Measurements from ENCODE around the gene CPNE1. TPM values are rescaled to one million over a fixed set of nuclear protein-coding genes. Genes with fewer than 3 reads are reported as not detected.

The CPNE1 gene
- total RNA-seq, 2 donors from 2014 or later, result 215 to 250 TPM

DNA sequence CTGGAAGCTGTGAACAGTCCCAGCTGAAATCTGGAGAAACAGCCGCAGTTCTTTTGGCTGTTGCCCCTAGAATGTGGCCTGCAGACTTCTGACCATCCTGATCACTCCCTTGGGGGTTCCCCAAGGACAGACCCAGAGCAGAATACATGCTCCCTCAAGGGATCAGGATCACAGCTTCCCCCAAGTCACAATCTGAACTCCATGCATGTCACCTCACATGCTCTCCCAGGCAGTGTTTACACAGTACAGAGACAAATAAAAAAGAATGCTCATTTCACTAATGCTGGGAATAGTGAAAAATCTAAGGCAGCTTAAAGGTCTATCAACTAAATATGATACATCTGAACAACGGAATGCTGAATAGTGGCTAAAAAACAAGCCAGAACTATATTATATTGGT lies 28.6 kb downstream of the CPNE1 start:
- no peak overlapping the region for H3K4me3 Mint-ChIP-seq
- H3K27me3 Mint-ChIP-seq, result no peaks in the 10 kb centered on the region
- H3K9me3 ChIP-seq (ENCODE audit: control insufficient read depth, low read length, poor library complexity, severe bottlenecking), result no peaks in the 10 kb centered on the region
- H3K36me3 Mint-ChIP-seq (ENCODE audit: low read depth), result no peaks in the 10 kb centered on the region
- ATAC-seq (no peak), DNase-seq (no peak)
- H3K4me1 Mint-ChIP-seq, result peaks cover 50% of the 10 kb centered on the region
- H3K27ac Mint-ChIP-seq, result peak overlapping the region; percentile 93

GRCh38 chr20:35635652-35636051 lies 29.0 kb downstream of the CPNE1 start:
- ATAC-seq, result no peak
- Mint-ChIP-seq H3K27ac (peak overlapping the region; percentile 93), H3K4me1 (peaks cover 47% of the 10 kb centered on the region), H3K4me3 (no peak overlapping the region), H3K36me3 (ENCODE audit: low read depth) (no peaks in the 10 kb centered on the region), H3K27me3 (no peaks in the 10 kb centered on the region)
- DNase-seq, result no peak
- H3K9me3 ChIP-seq (ENCODE audit: control insufficient read depth, low read length, poor library complexity, severe bottlenecking), result no peaks in the 10 kb centered on the region

GRCh38 chr20:35632539-35633115 lies 32.1 kb downstream of the CPNE1 start:
- H3K4me1 Mint-ChIP-seq, result peaks cover 28% of the 10 kb centered on the region
- H3K36me3 Mint-ChIP-seq (ENCODE audit: low read depth), result peaks cover 3% of the 10 kb centered on the region
- ATAC-seq (no peak), DNase-seq (no peak)
- peak overlapping the region; percentile 84 for H3K27ac Mint-ChIP-seq
- H3K9me3 ChIP-seq (ENCODE audit: control insufficient read depth, low read length, poor library complexity, severe bottlenecking), result no peaks in the 10 kb centered on the region
- H3K4me3 Mint-ChIP-seq, result no peak overlapping the region
- no peaks in the 10 kb centered on the region for H3K27me3 Mint-ChIP-seq

GRCh38 chr20:35630636-35631035 lies 34.1 kb downstream of the CPNE1 start:
- Mint-ChIP-seq H3K27ac (peak overlapping the region; percentile 6), H3K27me3 (no peaks in the 10 kb centered on the region), H3K36me3 (ENCODE audit: low read depth) (peaks cover 5% of the 10 kb centered on the region), H3K4me1 (peaks cover 15% of the 10 kb centered on the region), H3K4me3 (no peak overlapping the region)
- DNase-seq (no peak), ATAC-seq (no peak)
- H3K9me3 ChIP-seq (ENCODE audit: control insufficient read depth, low read length, poor library complexity, severe bottlenecking), result no peaks in the 10 kb centered on the region

- ATAC-seq (no peak), DNase-seq (no peak)
- H3K4me1 Mint-ChIP-seq, result peaks cover 11% of the 10 kb centered on the region
- H3K4me3 Mint-ChIP-seq, result no peak overlapping the region
- H3K27me3 Mint-ChIP-seq, result no peaks in the 10 kb centered on the region
- no peaks in the 10 kb centered on the region for H3K9me3 ChIP-seq (ENCODE audit: control insufficient read depth, low read length, poor library complexity, severe bottlenecking)
- peaks cover 7% of the 10 kb centered on the region for H3K36me3 Mint-ChIP-seq (ENCODE audit: low read depth)
- peak overlapping the region; percentile 6 for H3K27ac Mint-ChIP-seq
These were observed 35.1 kb downstream of the CPNE1 start for GRCh38 chr20:35629427-35630145.

GRCh38 chr20:35627121-35627520 lies 37.6 kb downstream of the CPNE1 start:
- peaks cover 7% of the 10 kb centered on the region for H3K36me3 Mint-ChIP-seq (ENCODE audit: low read depth)

DNA sequence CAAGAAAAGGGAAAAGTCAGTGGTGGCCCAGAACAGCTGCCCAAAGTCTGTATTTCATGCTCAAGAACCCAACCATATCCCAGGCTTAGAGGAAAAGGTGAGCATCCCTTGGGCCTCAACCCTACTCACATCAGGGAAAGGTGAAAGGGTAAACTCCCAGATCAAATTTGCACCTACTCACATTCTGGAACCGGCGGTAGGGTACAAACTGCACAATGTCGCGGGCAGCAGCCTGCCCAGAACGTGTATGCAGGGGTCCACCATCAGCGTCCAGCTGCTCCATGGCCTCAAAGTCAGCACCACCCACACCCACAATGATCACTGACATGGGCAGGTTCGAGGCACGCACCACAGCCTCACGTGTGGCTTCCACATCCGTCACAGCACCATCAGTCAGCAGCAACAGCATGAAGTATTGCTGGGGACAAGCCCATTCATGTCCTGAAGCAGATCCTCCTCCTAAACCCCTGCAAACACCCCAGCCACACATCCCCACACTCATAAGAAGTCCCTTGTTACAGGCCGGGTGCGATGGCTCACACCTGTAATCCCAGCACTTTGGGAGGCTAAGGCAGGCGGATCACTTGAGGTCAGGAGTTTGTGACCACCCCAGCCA lies 38.2 kb downstream of the CPNE1 start:
- Mint-ChIP-seq H3K4me3 (no peak overlapping the region), H3K4me1 (peaks cover 5% of the 10 kb centered on the region), H3K27me3 (no peaks in the 10 kb centered on the region), H3K27ac (peak overlapping the region; percentile 63), H3K36me3 (ENCODE audit: low read depth) (peaks cover 7% of the 10 kb centered on the region)
- ATAC-seq (no peak), DNase-seq (no peak)
- H3K9me3 ChIP-seq (ENCODE audit: control insufficient read depth, low read length, poor library complexity, severe bottlenecking), result no peaks in the 10 kb centered on the region

More at GRCh38 chr20:35627121-35627520, 37.6 kb downstream of the CPNE1 start:
- Mint-ChIP-seq H3K27ac (peak overlapping the region; percentile 63), H3K27me3 (no peaks in the 10 kb centered on the region), H3K4me1 (peaks cover 5% of the 10 kb centered on the region), H3K4me3 (no peak overlapping the region)
- ATAC-seq (no peak), DNase-seq (no peak)
- H3K9me3 ChIP-seq (ENCODE audit: control insufficient read depth, low read length, poor library complexity, severe bottlenecking), result no peaks in the 10 kb centered on the region

- peak overlapping the region; percentile 62 for H3K27ac Mint-ChIP-seq
These were observed 38.9 kb downstream of the CPNE1 start for GRCh38 chr20:35625584-35626385.

GRCh38 chr20:35621560-35621946 lies 43.1 kb downstream of the CPNE1 start:
- H3K27ac Mint-ChIP-seq, result peak overlapping the region; percentile 6
- DNase-seq (no peak), ATAC-seq (no peak)
- peak overlapping the region; percentile 33 for H3K4me3 Mint-ChIP-seq
- H3K36me3 Mint-ChIP-seq (ENCODE audit: low read depth), result peaks cover 4% of the 10 kb centered on the region
- no peaks in the 10 kb centered on the region for H3K27me3 Mint-ChIP-seq
- no peaks in the 10 kb centered on the region for H3K9me3 ChIP-seq (ENCODE audit: control insufficient read depth, low read length, poor library complexity, severe bottlenecking)
- H3K4me1 Mint-ChIP-seq, result peaks cover 20% of the 10 kb centered on the region

More at GRCh38 chr20:35625584-35626385, 38.9 kb downstream of the CPNE1 start:
- H3K4me3 Mint-ChIP-seq, result no peak overlapping the region
- no peak for DNase-seq
- H3K36me3 Mint-ChIP-seq (ENCODE audit: low read depth), result peaks cover 7% of the 10 kb centered on the region
- no peaks in the 10 kb centered on the region for H3K9me3 ChIP-seq (ENCODE audit: control insufficient read depth, low read length, poor library complexity, severe bottlenecking)
- H3K4me1 Mint-ChIP-seq, result peaks cover 5% of the 10 kb centered on the region
- H3K27me3 Mint-ChIP-seq, result no peaks in the 10 kb centered on the region
- ATAC-seq, result no peak

DNA sequence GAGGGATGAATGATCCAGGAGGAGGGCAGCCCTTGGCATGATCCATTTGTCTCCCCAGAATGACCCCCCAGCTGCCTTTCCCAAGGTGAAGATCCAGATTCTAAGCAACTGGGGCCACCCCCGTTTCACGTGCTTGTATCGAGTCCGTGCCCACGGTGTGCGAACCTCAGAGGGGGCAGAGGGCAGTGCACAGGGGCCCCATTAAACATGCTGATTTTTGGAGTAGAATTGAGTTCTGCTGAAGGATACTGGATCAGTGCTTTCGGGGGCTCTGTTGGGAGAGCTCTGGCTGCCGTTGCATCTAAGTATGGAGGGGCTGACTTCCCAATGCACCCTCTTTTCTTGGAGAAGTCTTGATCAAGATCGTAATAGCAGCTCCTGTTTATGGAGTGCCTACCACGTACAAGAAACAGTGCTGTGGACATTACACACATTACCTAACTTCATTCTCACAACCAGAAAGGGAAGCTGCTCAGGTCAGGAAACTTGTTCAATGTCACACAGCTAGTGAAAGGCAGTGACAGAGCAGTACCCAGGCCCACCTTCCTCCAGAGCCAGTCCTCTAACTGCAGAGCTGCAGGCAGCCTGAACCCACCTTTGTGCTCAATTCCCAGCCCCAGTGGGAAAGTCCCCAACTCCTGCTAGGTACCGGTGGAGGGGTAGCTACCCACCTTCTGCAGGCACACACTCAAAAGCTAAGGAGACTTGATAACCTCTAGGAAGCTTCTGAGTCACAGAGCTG lies 43.7 kb downstream of the CPNE1 start:
- Mint-ChIP-seq H3K27me3 (no peaks in the 10 kb centered on the region), H3K36me3 (ENCODE audit: low read depth) (peaks cover 4% of the 10 kb centered on the region), H3K4me1 (peaks cover 21% of the 10 kb centered on the region), H3K4me3 (no peak overlapping the region), H3K27ac (peak overlapping the region; percentile 97)
- no peaks in the 10 kb centered on the region for H3K9me3 ChIP-seq (ENCODE audit: control insufficient read depth, low read length, poor library complexity, severe bottlenecking)
- ATAC-seq (no peak), DNase-seq (no peak)

DNA sequence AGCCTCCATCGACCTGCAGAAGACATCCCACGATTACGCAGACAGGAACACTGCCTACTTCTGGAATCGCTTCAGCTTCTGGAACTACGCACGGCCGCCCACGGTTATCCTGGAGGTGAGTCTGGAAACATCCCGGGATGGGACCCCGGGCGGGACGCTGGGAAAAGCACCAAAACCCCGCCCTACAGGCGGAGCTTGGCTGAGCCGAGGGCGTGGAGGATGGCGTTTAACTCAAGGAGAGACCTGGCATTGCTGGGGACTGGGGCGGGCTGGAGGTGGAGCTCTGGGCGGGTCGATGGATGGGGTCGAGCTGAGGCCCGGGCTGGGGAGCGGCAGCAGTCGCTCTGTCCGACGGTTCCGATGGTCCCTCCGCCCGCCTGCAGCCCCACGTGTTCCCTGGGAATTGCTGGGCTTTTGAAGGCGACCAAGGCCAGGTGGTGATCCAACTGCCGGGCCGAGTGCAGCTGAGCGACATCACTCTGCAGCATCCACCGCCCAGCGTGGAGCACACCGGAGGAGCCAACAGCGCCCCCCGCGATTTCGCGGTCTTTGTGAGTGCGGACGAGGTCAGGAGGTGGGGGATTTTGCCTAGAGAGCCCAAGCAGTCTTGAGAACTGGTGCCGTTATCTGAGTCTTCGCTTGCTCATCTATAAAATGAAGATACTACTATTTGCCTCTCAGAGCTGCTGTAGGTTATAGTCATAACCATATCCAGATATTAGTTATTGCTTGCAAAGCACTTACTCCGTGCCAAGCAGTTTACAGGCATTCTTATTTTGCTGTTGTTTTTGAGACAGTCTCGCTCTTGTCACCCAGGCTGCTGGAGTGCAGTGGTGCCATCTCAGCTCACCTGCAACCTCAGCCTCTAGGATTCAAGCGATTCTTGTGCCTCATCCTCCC lies 45.3 kb downstream of the CPNE1 start:
- Mint-ChIP-seq H3K4me1 (peaks cover 22% of the 10 kb centered on the region), H3K27me3 (no peaks in the 10 kb centered on the region), H3K27ac (peak overlapping the region; percentile 97), H3K4me3 (peak overlapping the region; percentile 89), H3K36me3 (ENCODE audit: low read depth) (no peaks in the 10 kb centered on the region)
- no peaks in the 10 kb centered on the region for H3K9me3 ChIP-seq (ENCODE audit: control insufficient read depth, low read length, poor library complexity, severe bottlenecking)
- DNase-seq (peak; percentile 64 to 75 (median 68)), ATAC-seq (peak; percentile 38)
